Pancreas (tissue), 10 donors: Measurements from ENCODE around the gene GAPDH. TPM values are rescaled to one million over a fixed set of nuclear protein-coding genes. Genes with fewer than 3 reads are reported as not detected.
"Not testable (repeated sequence)": the region's sequence is repeated elsewhere in the genome, so short reads cannot be mapped to it uniquely, and the experiment has no call there.

Experiments used
- ATAC-seq, 4 donors: fragments of 200-7000 bp; cut with Tn5 transposase; one replicate each; pipeline versions ENCODE4 v1.8.0 to v1.9.1; 2020; ENCODE audit warnings: mild to moderate bottlenecking in 4 of 4, moderate library complexity in 4 of 4
- DNase-seq, 6 donors: peaks; one replicate each; pipeline ENCODE4 v3.0.0-alpha.2; 2020
- FAIRE-seq: peaks from 2 replicates; lab custom pipeline; 2012; peaks lifted over from hg19 to GRCh38; lab: Jason Lieb, UNC
- H3K27ac ChIP-seq, 4 donors: fragments of 200-600 bp; sonication (generic); 1 replicate in 3 of 4; 2 replicates in 1 of 4; pipeline versions ENCODE4 v1.5.0 to v1.8.0; 2020
- H3K27me3 ChIP-seq, 4 donors: fragments of 200-600 bp; one replicate each; pipeline ENCODE4 v1.8.0; 2021
- H3K36me3 ChIP-seq, 3 donors: fragments of 200-600 bp; sonication (generic) in 1 of 3; one replicate each; pipeline versions ENCODE4 v1.5.0 to v1.8.0; 2020 to 2021
- H3K4me1 ChIP-seq, 3 donors: fragments of 200-600 bp; one replicate each; pipeline ENCODE4 v1.8.0; 2021
- H3K4me3 ChIP-seq, 4 donors: fragments of 200-600 bp; sonication (generic) in 2 of 4; one replicate each; pipeline versions ENCODE4 v1.5.0 to v1.8.0; 2020 to 2021
- H3K9me3 ChIP-seq, 4 donors: fragments of 200-600 bp; one replicate each; pipeline ENCODE4 v1.8.0; 2021
- CTCF ChIP-seq, 4 donors: fragments of 200-600 bp; sonication (generic) in 3 of 4; IDR thresholded peaks; one replicate each; pipeline versions ENCODE4 v1.5.0 to v1.8.0; 2021; ENCODE audit warnings: antibody characterized with exemption in 4 of 4
- WGBS, 2 donors: extraction: QIAGEN DNeasy Blood & Tissue Kit; methylation state at CpG; one replicate each; pipeline ENCODE4 v1.1.7; 2013; 5-methylcytosine and 5-hydroxymethylcytosine counted together
- intact Hi-C, 3 donors: fragments of 100-400 bp; cut with DNase I; formaldehyde crosslinking; loops; one replicate each; pipeline versions ENCODE4 v1.11.1 to v1.14.2; 2022
- polyA plus RNA-seq, 2 donors: library from polyadenylated mRNA; stranded (reverse); fragments of 200-250 nt; gene quantifications; one replicate each; pipeline ENCODE4 v1.2.3, GENCODE V29; 2013
- total RNA-seq, 6 donors: library from RNA; stranded (reverse); fragmentation: NEBNext Ultra II Directional in 4 of 6; extraction: Animal tissue kit (Norgen Biotek cat#: 25700) in 4 of 6; gene quantifications; one replicate each; pipeline versions ENCODE4 v1.2.1 to v1.2.4, GENCODE V29; 2021 to 2023
- donor health status: healthy with polysubstance abuse.
- donor health status: DM: no; HTN: no; CAD: no; lungs with moderate emphysema.
- donor health status: DM: no; HTN: no; CAD: no.
- donor health status: control.
- donor health status: control.
- donor health status: Bipolar disorder and iron deficiency.
- donor health status: DM: yes; HTN: yes; CAD: no.
- donor health status: DM: no; HTN: no; CAD: no.
- donor health status: DM: no; HTN: no; CAD: no.
- donor health status: DM: yes; HTN: yes; CAD: no.

The GAPDH gene
- total and polyA plus RNA-seq, 8 donors: 149 to 657 (median 401) TPM

GRCh38 chr12:6574576-6575295 lies 40.4 kb downstream of the GAPDH start:
- Histone ChIP-seq H3K4me3 (no peak overlapping the region), H3K27ac (no peak overlapping the region), H3K36me3 (peaks cover 13 to 95% (median 62%) of the 10 kb centered on the region in 3 donors), H3K27me3 (no peaks in the 10 kb centered on the region), H3K4me1 (no peaks in the 10 kb centered on the region), H3K9me3 (no peaks in the 10 kb centered on the region)
- DNase-seq (no peak), ATAC-seq (no peak), FAIRE-seq (no peak)
- no peak for TF ChIP-seq CTCF (IDR thresholded peaks at IDR 0.05)
- 90 to 92% methylated on average over 4 of the region's 4 CpGs for WGBS, 2 donors
- intact Hi-C loops: no loop called here

GRCh38 chr12:6575648-6576047 lies 41.3 kb downstream of the GAPDH start:
- Histone ChIP-seq H3K27ac (no peak overlapping the region), H3K27me3 (no peaks in the 10 kb centered on the region), H3K36me3 (peaks cover 13 to 100% (median 63%) of the 10 kb centered on the region in 3 donors), H3K4me1 (no peaks in the 10 kb centered on the region), H3K9me3 (no peaks in the 10 kb centered on the region), H3K4me3 (no peak overlapping the region)
- TF ChIP-seq CTCF (IDR thresholded peaks at IDR 0.05): no peak
- 87 to 88% methylated on average over 8 of the region's 8 CpGs for WGBS, 2 donors
- DNase-seq: no peak
- intact Hi-C loops: no loop called here
- no peak for ATAC-seq
- no peak for FAIRE-seq

- intact Hi-C loops: no loop called here
- DNase-seq (no peak), FAIRE-seq (no peak), ATAC-seq (no peak)
- 79% methylated on average over 6 of the region's 6 CpGs for WGBS, 2 donors
- Histone ChIP-seq H3K4me3 (no peak overlapping the region), H3K4me1 (no peaks in the 10 kb centered on the region), H3K27me3 (no peaks in the 10 kb centered on the region), H3K27ac (no peak overlapping the region), H3K36me3 (peaks cover 9 to 98% (median 87%) of the 10 kb centered on the region in 3 donors), H3K9me3 (no peaks in the 10 kb centered on the region)
- no peak for TF ChIP-seq CTCF (IDR thresholded peaks at IDR 0.05)
Observed at GRCh38 chr12:6582196-6582595, 47.9 kb downstream of the GAPDH start.

- H3K27ac ChIP-seq: no peak overlapping the region
- no peak for TF ChIP-seq CTCF (IDR thresholded peaks at IDR 0.05)
- DNase-seq: no peak
- H3K36me3 ChIP-seq: peaks cover 3 to 98% (median 83%) of the 10 kb centered on the region in 3 donors
- 87 to 92% methylated on average over 12 of the region's 12 CpGs for WGBS, 2 donors
- no peak overlapping the region for H3K4me3 ChIP-seq
- H3K9me3 ChIP-seq: no peaks in the 10 kb centered on the region
- ATAC-seq: no peak
- intact Hi-C loops: no loop called here
- no peak for FAIRE-seq
- H3K4me1 ChIP-seq: no peaks in the 10 kb centered on the region
- H3K27me3 ChIP-seq: no peaks in the 10 kb centered on the region
Observed at GRCh38 chr12:6582959-6583358, 48.6 kb downstream of the GAPDH start.

- H3K4me1 ChIP-seq: no peaks in the 10 kb centered on the region
- TF ChIP-seq CTCF (IDR thresholded peaks at IDR 0.05): no peak
- no peaks in the 10 kb centered on the region for H3K9me3 ChIP-seq
- FAIRE-seq (no peak), DNase-seq (no peak), ATAC-seq (no peak)
- intact Hi-C loops: no loop called here
- H3K4me3 ChIP-seq: no peak overlapping the region
- no peak overlapping the region for H3K27ac ChIP-seq
- H3K27me3 ChIP-seq: no peaks in the 10 kb centered on the region
- 85 to 93% methylated on average over 10 of the region's 10 CpGs for WGBS, 2 donors
- peaks cover 3 to 95% (median 74%) of the 10 kb centered on the region in 3 donors for H3K36me3 ChIP-seq
Observed at GRCh38 chr12:6584293-6584692, 50.0 kb downstream of the GAPDH start.

- intact Hi-C loops, H3K9me3 ChIP-seq, DNase-seq, H3K4me3 ChIP-seq, FAIRE-seq, H3K27me3 ChIP-seq, ATAC-seq, H3K27ac ChIP-seq, H3K4me1 ChIP-seq: not testable (repeated sequence)
- WGBS, 2 donors: 94 to 95% methylated on average over 8 of the region's 8 CpGs
- peaks cover 6 to 93% (median 72%) of the 10 kb centered on the region in 3 donors for H3K36me3 ChIP-seq
Observed at GRCh38 chr12:6586569-6586968, 52.3 kb downstream of the GAPDH start.
